Neural cell (in vitro differentiated cells): ENCODE measurements around the gene OSBPL2.

Experiments
- EP300 ChIP-seq: fragments of 450-650 bp; conservative IDR thresholded peaks from 2 replicates; pipeline ENCODE4 v1.6.1; 2014; ENCODE audit warnings: antibody characterized with exemption, mild to moderate bottlenecking, moderate library complexity; ENCODE audit not compliant: poor library complexity, severe bottlenecking
- EZH2 ChIP-seq: fragments of 200-600, 300-800 bp; shearing (Covaris generic), sonication (generic); IDR thresholded peaks from 2 replicates; pipeline ENCODE4 v1.6.1; 2014; ENCODE audit warnings: antibody characterized with exemption, low read length, borderline replicate concordance, mild to moderate bottlenecking; ENCODE audit not compliant: insufficient read depth, poor library complexity, severe bottlenecking
- MXI1 ChIP-seq: fragments of 450-650 bp; conservative IDR thresholded peaks from 2 replicates; pipeline ENCODE4 v1.6.1; 2014; ENCODE audit warnings: antibody characterized with exemption, mild to moderate bottlenecking; ENCODE audit not compliant: poor library complexity, severe bottlenecking
- POLR2AphosphoS5 ChIP-seq: IDR thresholded peaks from 2 replicates; pipeline ENCODE4 v1.6.1; 2012
- RAD21 ChIP-seq: fragments of 450-650 bp; conservative IDR thresholded peaks from 2 replicates; pipeline ENCODE4 v1.6.1; 2014; ENCODE audit warnings: antibody characterized with exemption, mild to moderate bottlenecking, moderate library complexity
- REST ChIP-seq: IDR thresholded peaks from 2 replicates; pipeline ENCODE4 v1.6.1; 2012; ENCODE audit warnings: borderline replicate concordance
- SMC3 ChIP-seq: fragments of 450-650 bp; conservative IDR thresholded peaks from 2 replicates; pipeline ENCODE4 v1.6.1; 2014; ENCODE audit warnings: antibody characterized with exemption, mild to moderate bottlenecking, moderate library complexity; ENCODE audit not compliant: poor library complexity
- TAF1 ChIP-seq: IDR thresholded peaks from 2 replicates; pipeline ENCODE4 v1.6.1; 2012; ENCODE audit warnings: low read depth
- TF ChIP-seq, protein P1 (sequence below): fragments of 450-650 bp; IDR thresholded peaks from 2 replicates; pipeline ENCODE4 v1.5.1; 2014; ENCODE audit warnings: antibody characterized with exemption, mild to moderate bottlenecking, moderate library complexity; ENCODE audit not compliant: poor library complexity, severe bottlenecking

DNA sequence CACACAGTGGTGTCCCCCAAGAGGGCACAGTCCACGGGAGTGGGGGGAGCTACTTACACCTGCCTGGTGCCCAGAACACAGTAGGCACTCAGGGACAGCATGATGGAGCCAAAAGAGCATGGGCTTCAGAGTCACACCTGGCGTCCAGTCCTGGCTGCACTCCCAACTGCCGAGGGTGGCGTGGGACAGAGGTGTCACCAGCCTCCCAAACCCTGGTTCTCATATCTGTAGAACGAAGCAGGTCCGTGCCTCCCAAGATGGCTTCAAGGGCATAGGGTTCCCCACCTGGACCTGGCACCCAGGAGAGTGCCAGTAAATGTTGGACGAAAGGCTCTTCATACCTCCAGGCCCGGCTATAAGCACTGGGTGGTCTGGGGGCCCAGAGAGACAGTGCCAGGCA, 27.1 kb upstream of the OSBPL2 start:
- TF ChIP-seq REST (no peak), EZH2 (no peak), EP300 (no peak), TAF1 (no peak), SMC3 (no peak), POLR2AphosphoS5 (no peak), RAD21 (no peak), MXI1 (no peak)
- TF ChIP-seq, protein P1, sequence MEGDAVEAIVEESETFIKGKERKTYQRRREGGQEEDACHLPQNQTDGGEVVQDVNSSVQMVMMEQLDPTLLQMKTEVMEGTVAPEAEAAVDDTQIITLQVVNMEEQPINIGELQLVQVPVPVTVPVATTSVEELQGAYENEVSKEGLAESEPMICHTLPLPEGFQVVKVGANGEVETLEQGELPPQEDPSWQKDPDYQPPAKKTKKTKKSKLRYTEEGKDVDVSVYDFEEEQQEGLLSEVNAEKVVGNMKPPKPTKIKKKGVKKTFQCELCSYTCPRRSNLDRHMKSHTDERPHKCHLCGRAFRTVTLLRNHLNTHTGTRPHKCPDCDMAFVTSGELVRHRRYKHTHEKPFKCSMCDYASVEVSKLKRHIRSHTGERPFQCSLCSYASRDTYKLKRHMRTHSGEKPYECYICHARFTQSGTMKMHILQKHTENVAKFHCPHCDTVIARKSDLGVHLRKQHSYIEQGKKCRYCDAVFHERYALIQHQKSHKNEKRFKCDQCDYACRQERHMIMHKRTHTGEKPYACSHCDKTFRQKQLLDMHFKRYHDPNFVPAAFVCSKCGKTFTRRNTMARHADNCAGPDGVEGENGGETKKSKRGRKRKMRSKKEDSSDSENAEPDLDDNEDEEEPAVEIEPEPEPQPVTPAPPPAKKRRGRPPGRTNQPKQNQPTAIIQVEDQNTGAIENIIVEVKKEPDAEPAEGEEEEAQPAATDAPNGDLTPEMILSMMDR = no peak
